Nephron (organoid): ENCODE results near the gene DRC1.

Experiments used
- H3K27ac Mint-ChIP-seq, 3 experiments: 2 replicates each; pipeline ENCODE4 v1.8.0; 2020; ENCODE audit warnings: mixed read lengths in 3 of 3, mild to moderate bottlenecking in 2 of 3, moderate library complexity in 1 of 3
- H3K27me3 Mint-ChIP-seq: 2 replicates; pipeline ENCODE4 v1.8.0; 2021; ENCODE audit warnings: low read depth, mild to moderate bottlenecking, moderate library complexity, mixed read lengths
- H3K36me3 Mint-ChIP-seq: 2 replicates; pipeline ENCODE4 v1.8.0; 2020; ENCODE audit warnings: low read depth, mixed read lengths
- H3K4me1 Mint-ChIP-seq: 2 replicates; pipeline ENCODE4 v1.8.0; 2020; ENCODE audit warnings: mixed read lengths
- H3K4me3 Mint-ChIP-seq, 3 experiments: 2 replicates each; pipeline ENCODE4 v1.8.0; 2020; ENCODE audit warnings: mild to moderate bottlenecking in 3 of 3, mixed read lengths in 3 of 3, moderate library complexity in 2 of 3
- H3K9me3 Mint-ChIP-seq: 2 replicates; pipeline ENCODE4 v1.8.0; 2020; ENCODE audit warnings: mixed read lengths
- CTCF ChIP-seq, 3 experiments: fragments of 200-600 bp; sonication (generic); IDR thresholded peaks; one replicate each; pipeline ENCODE4 v1.5.0; 2021; ENCODE audit warnings: antibody characterized with exemption in 3 of 3; ENCODE audit not compliant: unreplicated experiment in 3 of 3

The DRC1 gene

GRCh38 chr2:26481706-26482105 is 80.0 kb downstream of the DRC1 start:
- no peaks in the 10 kb centered on the region for H3K36me3 Mint-ChIP-seq
- no peak for TF ChIP-seq CTCF (IDR thresholded peaks at IDR 0.05; ENCODE audit: unreplicated experiment in 3 of 3)
- peaks cover 43% of the 10 kb centered on the region for H3K4me1 Mint-ChIP-seq
- H3K27me3 Mint-ChIP-seq: peaks cover 7% of the 10 kb centered on the region
- no peaks in the 10 kb centered on the region for H3K9me3 Mint-ChIP-seq
- H3K27ac Mint-ChIP-seq: peak overlapping the region in 2 of 3 experiments; percentile 8 to 33
- no peak overlapping the region for H3K4me3 Mint-ChIP-seq

- H3K9me3 Mint-ChIP-seq: no peaks in the 10 kb centered on the region
- H3K27me3 Mint-ChIP-seq: peaks cover 10% of the 10 kb centered on the region
- H3K4me1 Mint-ChIP-seq: peaks cover 43% of the 10 kb centered on the region
- H3K4me3 Mint-ChIP-seq: peak overlapping the region in 2 of 3 experiments; percentile 1 to 21
- H3K36me3 Mint-ChIP-seq: no peaks in the 10 kb centered on the region
- no peak for TF ChIP-seq CTCF (IDR thresholded peaks at IDR 0.05; ENCODE audit: unreplicated experiment in 3 of 3)
- peak overlapping the region in 2 of 3 experiments; percentile 10 to 73 for H3K27ac Mint-ChIP-seq
Measured at GRCh38 chr2:26482211-26483026, 80.7 kb downstream of the DRC1 start.

GRCh38 chr2:26483027-26483326 is 81.3 kb downstream of the DRC1 start:
- no peak for TF ChIP-seq CTCF (IDR thresholded peaks at IDR 0.05; ENCODE audit: unreplicated experiment in 3 of 3)
- H3K36me3 Mint-ChIP-seq: no peaks in the 10 kb centered on the region
- H3K27me3 Mint-ChIP-seq: peaks cover 10% of the 10 kb centered on the region
- H3K4me3 Mint-ChIP-seq: peak overlapping the region in 1 of 3 experiments; percentile 21
- H3K9me3 Mint-ChIP-seq: no peaks in the 10 kb centered on the region
- H3K27ac Mint-ChIP-seq: peak overlapping the region in 1 of 3 experiments; percentile 73
- peaks cover 37% of the 10 kb centered on the region for H3K4me1 Mint-ChIP-seq

GRCh38 chr2:26483516-26483915 is 81.8 kb downstream of the DRC1 start:
- H3K4me3 Mint-ChIP-seq: no peak overlapping the region
- H3K27me3 Mint-ChIP-seq: peaks cover 10% of the 10 kb centered on the region
- H3K27ac Mint-ChIP-seq: peak overlapping the region in 2 of 3 experiments; percentile 22 to 73
- no peaks in the 10 kb centered on the region for H3K9me3 Mint-ChIP-seq
- H3K36me3 Mint-ChIP-seq: no peaks in the 10 kb centered on the region
- peaks cover 34% of the 10 kb centered on the region for H3K4me1 Mint-ChIP-seq
- no peak for TF ChIP-seq CTCF (IDR thresholded peaks at IDR 0.05; ENCODE audit: unreplicated experiment in 3 of 3)

- Mint-ChIP-seq H3K36me3 (no peaks in the 10 kb centered on the region), H3K9me3 (no peaks in the 10 kb centered on the region), H3K4me3 (peak overlapping the region in 1 of 3 experiments; percentile 5), H3K27ac (peak overlapping the region in 2 of 3 experiments; percentile 22 to 73), H3K4me1 (peaks cover 34% of the 10 kb centered on the region), H3K27me3 (peaks cover 10% of the 10 kb centered on the region)
- TF ChIP-seq CTCF (IDR thresholded peaks at IDR 0.05; ENCODE audit: unreplicated experiment in 3 of 3): no peak
Measured at GRCh38 chr2:26483957-26484565, 82.3 kb downstream of the DRC1 start.
